22Rv1 (cell line): ENCODE measurements around the gene CREG2.

ENCODE experiments used
- CTCF ChIP-seq: fragments of 450-650 bp; IDR thresholded peaks from 2 replicates; pipeline ENCODE4 v1.5.1; 2017; ENCODE audit warnings: mild to moderate bottlenecking
- ZFX ChIP-seq: fragments of 450-650 bp; IDR thresholded peaks from 2 replicates; pipeline ENCODE4 v1.6.1; 2017; ENCODE audit warnings: antibody characterized with exemption, borderline replicate concordance

- no peak for TF ChIP-seq CTCF
- no peak for TF ChIP-seq ZFX
These were observed 14.0 kb upstream of the CREG2 start for GRCh38 chr2:101401326-101401665.
